Spleen (tissue), 11 donors: ENCODE results near the gene KCNAB1. TPM values are rescaled to one million over a fixed set of nuclear protein-coding genes. Genes with fewer than 3 reads are reported as not detected.

Experiments
- DNase-seq: peaks from one replicate; pipeline ENCODE4 v3.0.0-alpha.2; 2020
- H3K27ac ChIP-seq, 8 donors: fragments of 200-600 bp; sonication (generic) in 7 of 8; 1 replicate in 4 of 8; 2 replicates in 4 of 8; pipeline versions ENCODE4 v1.5.0 to v1.8.0; 2016 to 2021; ENCODE audit warnings: inconsistent platforms in 4 of 8, mild to moderate bottlenecking in 4 of 8, moderate library complexity in 1 of 8
- H3K27me3 ChIP-seq, 7 donors: fragments of 200-600 bp; sonication (generic) in 6 of 7; replicated peaks in 1 of 7; 1 replicate in 4 of 7; 2 replicates in 3 of 7; pipeline versions ENCODE4 v1.5.0 to v1.8.0; 2016 to 2021; ENCODE audit warnings: inconsistent platforms in 3 of 7, mild to moderate bottlenecking in 1 of 7
- H3K36me3 ChIP-seq, 6 donors: fragments of 200-600 bp; sonication (generic) in 5 of 6; 1 replicate in 4 of 6; 2 replicates in 2 of 6; pipeline versions ENCODE4 v1.5.0 to v1.8.0; 2016 to 2021; ENCODE audit warnings: inconsistent platforms in 2 of 6
- H3K4me1 ChIP-seq, 6 donors: fragments of 200-600 bp; sonication (generic) in 5 of 6; 1 replicate in 3 of 6; 2 replicates in 3 of 6; pipeline versions ENCODE4 v1.5.0 to v1.8.0; 2016 to 2021; ENCODE audit warnings: inconsistent platforms in 3 of 6
- H3K4me3 ChIP-seq, 8 donors: fragments of 200-600 bp; sonication (generic) in 7 of 8; 1 replicate in 4 of 8; 2 replicates in 4 of 8; pipeline versions ENCODE4 v1.5.0 to v1.8.0; 2016 to 2021; ENCODE audit warnings: inconsistent platforms in 4 of 8, mild to moderate bottlenecking in 4 of 8, moderate library complexity in 2 of 8
- H3K9me3 ChIP-seq, 8 donors: fragments of 200-600 bp; sonication (generic) in 7 of 8; 1 replicate in 4 of 8; 2 replicates in 4 of 8; pipeline versions ENCODE4 v1.5.0 to v1.8.0; 2016 to 2021; ENCODE audit warnings: inconsistent platforms in 4 of 8
- POLR2A ChIP-seq, 3 donors: fragments of 450-650 bp; IDR thresholded peaks; one replicate each; pipeline ENCODE4 v1.5.1; 2017; ENCODE audit warnings: antibody characterized with exemption in 3 of 3, mild to moderate bottlenecking in 1 of 3
- POLR2AphosphoS5 ChIP-seq, 3 donors: sonication (generic); formaldehyde crosslinking; IDR thresholded peaks; one replicate each; pipeline ENCODE4 v1.5.1; 2017; ENCODE audit warnings: antibody characterized with exemption in 3 of 3
- WGBS, 5 donors: extraction: QIAGEN DNeasy Blood & Tissue Kit in 3 of 5; methylation state at CpG; one replicate each; pipeline versions ENCODE4 v1.1.5 to v1.1.7; 2013 to 2018; 5-methylcytosine and 5-hydroxymethylcytosine counted together
- intact Hi-C: fragments of 100-400 bp; cut with DNase I; formaldehyde crosslinking; loops from one replicate; pipeline ENCODE4 v1.15.0; 2023; ENCODE audit warnings: low total_unique reads
- polyA plus RNA-seq, 3 donors: library from polyadenylated mRNA; stranded (reverse); fragments of 200-250 nt; gene quantifications; one replicate each; pipeline ENCODE4 v1.2.1, GENCODE V29; 2013
- total RNA-seq, 7 donors: library from RNA; depleted of rRNA in 3 of 7; stranded (reverse); fragments of >200 nt in 3 of 7; fragmentation: NEBNext Ultra II Directional in 4 of 7; extraction: Animal tissue kit (Norgen Biotek cat#: 25700) in 4 of 7; gene quantifications; one replicate each; pipeline versions ENCODE4 v1.1.0 to v1.2.1, GENCODE V29; 2016 to 2021
- TF ChIP-seq, protein P1 (sequence below), 11 experiments: fragments of 200-600 bp in 7 of 11; fragments of 450-650 bp in 4 of 11; sonication (generic) in 4 of 11; IDR thresholded peaks in 8 of 11; conservative IDR thresholded peaks in 3 of 11; 1 replicate in 7 of 11; 2 replicates in 4 of 11; pipeline versions ENCODE4 v1.4.0 to v1.8.0; 2016 to 2021; ENCODE audit warnings: antibody characterized with exemption in 11 of 11, inconsistent platforms in 4 of 11, mild to moderate bottlenecking in 1 of 11
- donor health status: healthy with polysubstance abuse.
- donor health status: DM: no; HTN: no; CAD: no; lungs with moderate emphysema.
- donor health status: DM: no; HTN: no; CAD: no.
- donor health status: Bipolar disorder and iron deficiency.
- donor health status: healthy.
- donor health status: DM: no; HTN: no; CAD: no.
- donor health status: DM: yes; HTN: yes; CAD: no.

The KCNAB1 gene
- total and polyA plus RNA-seq, 10 donors: 0.59 to 10.5 (median 6.3) TPM

DNA sequence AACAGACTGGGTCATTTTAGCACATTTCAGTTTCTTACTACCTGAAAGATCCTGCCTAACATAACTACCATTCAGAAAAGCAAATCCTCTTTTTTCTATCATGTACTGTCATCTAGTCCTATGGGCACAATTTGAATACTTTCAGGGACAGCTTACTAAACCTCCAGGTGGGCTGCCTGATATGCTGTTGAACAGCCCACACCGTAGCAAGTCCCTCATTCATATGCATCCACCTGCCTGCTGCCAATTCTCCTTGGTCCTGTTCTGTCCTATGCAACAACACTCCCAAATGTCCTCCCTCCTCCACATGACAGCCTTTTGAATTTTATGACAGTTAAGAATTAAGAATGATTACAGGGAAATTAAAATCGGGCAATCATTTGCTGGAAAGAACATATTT, 137.9 kb downstream of the KCNAB1 start:
- H3K4me1 ChIP-seq: no peaks in the 10 kb centered on the region
- DNase-seq: no peak
- no peak overlapping the region for H3K4me3 ChIP-seq
- H3K27me3 ChIP-seq: no peaks in the 10 kb centered on the region
- intact Hi-C loops: no loop called here
- TF ChIP-seq POLR2A (IDR thresholded peaks at IDR 0.05): no peak
- TF ChIP-seq, protein P1, sequence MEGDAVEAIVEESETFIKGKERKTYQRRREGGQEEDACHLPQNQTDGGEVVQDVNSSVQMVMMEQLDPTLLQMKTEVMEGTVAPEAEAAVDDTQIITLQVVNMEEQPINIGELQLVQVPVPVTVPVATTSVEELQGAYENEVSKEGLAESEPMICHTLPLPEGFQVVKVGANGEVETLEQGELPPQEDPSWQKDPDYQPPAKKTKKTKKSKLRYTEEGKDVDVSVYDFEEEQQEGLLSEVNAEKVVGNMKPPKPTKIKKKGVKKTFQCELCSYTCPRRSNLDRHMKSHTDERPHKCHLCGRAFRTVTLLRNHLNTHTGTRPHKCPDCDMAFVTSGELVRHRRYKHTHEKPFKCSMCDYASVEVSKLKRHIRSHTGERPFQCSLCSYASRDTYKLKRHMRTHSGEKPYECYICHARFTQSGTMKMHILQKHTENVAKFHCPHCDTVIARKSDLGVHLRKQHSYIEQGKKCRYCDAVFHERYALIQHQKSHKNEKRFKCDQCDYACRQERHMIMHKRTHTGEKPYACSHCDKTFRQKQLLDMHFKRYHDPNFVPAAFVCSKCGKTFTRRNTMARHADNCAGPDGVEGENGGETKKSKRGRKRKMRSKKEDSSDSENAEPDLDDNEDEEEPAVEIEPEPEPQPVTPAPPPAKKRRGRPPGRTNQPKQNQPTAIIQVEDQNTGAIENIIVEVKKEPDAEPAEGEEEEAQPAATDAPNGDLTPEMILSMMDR (IDR thresholded peaks at IDR 0.05 in 8 of 11, conservative IDR thresholded peaks at IDR 0.05 in 3 of 11): no peak
- no peak for TF ChIP-seq POLR2AphosphoS5 (IDR thresholded peaks at IDR 0.05)
- WGBS, 5 donors: 73 to 79% (median 76%) methylated on average over 2 of the region's 2 CpGs
- no peak overlapping the region for H3K27ac ChIP-seq
- no peaks in the 10 kb centered on the region for H3K9me3 ChIP-seq
- no peaks in the 10 kb centered on the region for H3K36me3 ChIP-seq

DNA sequence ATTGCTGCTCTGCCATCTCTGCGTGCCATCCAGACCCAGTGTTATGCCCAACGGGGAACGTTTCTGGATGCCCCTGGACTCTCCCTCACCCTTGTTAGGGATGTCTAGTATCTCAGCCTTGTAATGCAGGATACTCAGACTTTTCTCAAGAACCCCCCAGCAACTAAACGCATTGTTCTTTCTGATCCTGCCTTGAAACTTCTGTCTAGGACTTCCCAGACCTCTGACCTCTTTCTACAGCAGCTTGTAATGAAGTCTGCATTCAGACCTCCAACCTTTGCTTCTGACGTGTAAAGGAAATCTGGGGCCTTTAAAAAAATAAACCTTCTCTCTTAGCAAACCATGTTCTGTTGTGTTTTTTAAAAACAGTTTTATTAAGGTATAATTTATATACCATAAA, 139.5 kb downstream of the KCNAB1 start:
- no peaks in the 10 kb centered on the region for H3K36me3 ChIP-seq
- no peaks in the 10 kb centered on the region for H3K9me3 ChIP-seq
- no peaks in the 10 kb centered on the region for H3K27me3 ChIP-seq
- DNase-seq: no peak
- H3K4me1 ChIP-seq: no peaks in the 10 kb centered on the region
- 60 to 84% (median 67%) methylated on average over 5 of the region's 5 CpGs for WGBS, 5 donors
- TF ChIP-seq POLR2AphosphoS5 (IDR thresholded peaks at IDR 0.05): no peak
- TF ChIP-seq, protein P1 (IDR thresholded peaks at IDR 0.05 in 8 of 11, conservative IDR thresholded peaks at IDR 0.05 in 3 of 11): no peak
- TF ChIP-seq POLR2A (IDR thresholded peaks at IDR 0.05): no peak
- intact Hi-C loops: no loop called here
- H3K27ac ChIP-seq: no peak overlapping the region
- H3K4me3 ChIP-seq: no peak overlapping the region

- Histone ChIP-seq H3K36me3 (no peaks in the 10 kb centered on the region), H3K27me3 (no peaks in the 10 kb centered on the region), H3K9me3 (no peaks in the 10 kb centered on the region), H3K4me3 (no peak overlapping the region), H3K4me1 (no peaks in the 10 kb centered on the region), H3K27ac (no peak overlapping the region)
- 86 to 93% (median 88%) methylated on average over 1 of the region's 1 CpG for WGBS, 5 donors
- DNase-seq: no peak
- intact Hi-C loops: no loop called here
- TF ChIP-seq POLR2AphosphoS5 (IDR thresholded peaks at IDR 0.05): no peak
- TF ChIP-seq, protein P1 (IDR thresholded peaks at IDR 0.05 in 8 of 11, conservative IDR thresholded peaks at IDR 0.05 in 3 of 11): no peak
- no peak for TF ChIP-seq POLR2A (IDR thresholded peaks at IDR 0.05)
Measured at GRCh38 chr3:156260331-156260730, 140.0 kb downstream of the KCNAB1 start.

GRCh38 chr3:156264771-156265170, 144.4 kb downstream of the KCNAB1 start:
- 92 to 100% (median 94%) methylated on average over 1 of the region's 1 CpG for WGBS, 5 donors
- Histone ChIP-seq H3K9me3 (no peaks in the 10 kb centered on the region), H3K4me3 (no peak overlapping the region), H3K27ac (no peak overlapping the region), H3K4me1 (no peaks in the 10 kb centered on the region), H3K36me3 (no peaks in the 10 kb centered on the region), H3K27me3 (no peaks in the 10 kb centered on the region)
- intact Hi-C loops: no loop called here
- TF ChIP-seq POLR2A (IDR thresholded peaks at IDR 0.05) (no peak), POLR2AphosphoS5 (IDR thresholded peaks at IDR 0.05) (no peak)
- TF ChIP-seq, protein P1 (IDR thresholded peaks at IDR 0.05 in 8 of 11, conservative IDR thresholded peaks at IDR 0.05 in 3 of 11): no peak
- no peak for DNase-seq
